Activated CD8-positive, alpha-beta memory T cell treated with anti-CD3 and anti-CD28 coated beads for 36 hours (primary cell): ENCODE measurements around the gene ANKRD9. TPM values are rescaled to one million over a fixed set of nuclear protein-coding genes. Genes with fewer than 3 reads are reported as not detected.

Experiments used
- CTCF ChIA-PET: fragments of 350-600 bp; sonication (Branson Sonifier 250); formaldehyde crosslinking; loops from one replicate; lab custom pipeline; 2021; ENCODE audit warnings: antibody characterized with exemption; lab: Charles Lee
- POLR2A ChIA-PET: fragments of 350-600 bp; sonication (Branson Sonifier 250); formaldehyde crosslinking; loops from one replicate; lab custom pipeline; 2021; ENCODE audit warnings: antibody characterized with exemption; lab: Charles Lee
- total RNA-seq, 2 experiments: library from RNA; stranded (reverse); gene quantifications; one replicate each; pipeline ENCODE4 v1.2.3, GENCODE V29; 2021

The ANKRD9 gene
- total RNA-seq, 2 experiments from 2014 or later = 11.8 to 15.2 TPM

- POLR2A ChIA-PET = interaction anchor here (0.5 kb wide), 1 partner anchor 10 kb away, joined by 3 read pairs; no protein-coding TSS in a partner anchor
- CTCF ChIA-PET = no interaction called here
Measured at GRCh38 chr14:102504328-102504999, 5.1 kb downstream of the ANKRD9 start.

- ChIA-PET CTCF (no interaction called here), POLR2A (no interaction called here)
Measured at GRCh38 chr14:102503641-102504327, 5.8 kb downstream of the ANKRD9 start.

GRCh38 chr14:102502571-102502970 lies 7.0 kb downstream of the ANKRD9 start:
- ChIA-PET POLR2A (no interaction called here), CTCF (interaction anchor here (0.7 to 1.6 kb wide), 2 partner anchors 14 to 222 kb away, joined by 3 read pairs; no protein-coding TSS in a partner anchor)

- POLR2A ChIA-PET = no interaction called here
- CTCF ChIA-PET = interaction anchor here (1.6 kb wide), 1 partner anchor 14 kb away, joined by 3 read pairs; no protein-coding TSS in a partner anchor
Measured at GRCh38 chr14:102501751-102502315, 7.7 kb downstream of the ANKRD9 start.

- ChIA-PET CTCF (interaction anchor here (0.8 to 1.2 kb wide), 2 partner anchors 8 to 62 kb away, joined by 3 to 4 read pairs; no protein-coding TSS in a partner anchor), POLR2A (no interaction called here)
Measured at GRCh38 chr14:102500713-102501112, 8.9 kb downstream of the ANKRD9 start.

- ChIA-PET CTCF (interaction anchor here (0.7 to 1.2 kb wide), 3 partner anchors 9 to 138 kb away, joined by 3 to 4 read pairs (median 3); no protein-coding TSS in a partner anchor), POLR2A (no interaction called here)
Measured at GRCh38 chr14:102500158-102500662, 9.4 kb downstream of the ANKRD9 start.

GRCh38 chr14:102499401-102500157 lies 10.0 kb downstream of the ANKRD9 start:
- POLR2A ChIA-PET = no interaction called here
- CTCF ChIA-PET = interaction anchor here (0.6 to 0.8 kb wide), 3 partner anchors 9 to 400 kb away, joined by 3 read pairs; no protein-coding TSS in a partner anchor

- ChIA-PET CTCF (interaction anchor here (0.6 to 0.8 kb wide), 2 partner anchors 60 to 401 kb away, joined by 3 read pairs; no protein-coding TSS in a partner anchor), POLR2A (no interaction called here)
Measured at GRCh38 chr14:102498678-102499265, 10.8 kb downstream of the ANKRD9 start.

- ChIA-PET CTCF (interaction anchor here (0.8 kb wide), 1 partner anchor 59 kb away, joined by 3 read pairs; no protein-coding TSS in a partner anchor), POLR2A (interaction anchor here (0.5 kb wide), 1 partner anchor 15 kb away, joined by 10 read pairs; no protein-coding TSS in a partner anchor)
Measured at GRCh38 chr14:102497998-102498677, 11.4 kb downstream of the ANKRD9 start.

- ChIA-PET CTCF (no interaction called here), POLR2A (no interaction called here)
Measured at GRCh38 chr14:102496958-102497744, 12.4 kb downstream of the ANKRD9 start.

- CTCF ChIA-PET = no interaction called here
Measured at GRCh38 chr14:102496331-102496691, 13.3 kb downstream of the ANKRD9 start.

GRCh38 chr14:102495491-102496330 lies 13.9 kb downstream of the ANKRD9 start:
- CTCF ChIA-PET = no interaction called here
- POLR2A ChIA-PET = no interaction called here

More at GRCh38 chr14:102496331-102496691, 13.3 kb downstream of the ANKRD9 start:
- POLR2A ChIA-PET = no interaction called here

- CTCF ChIA-PET = interaction anchor here (1.4 kb wide), 1 partner anchor 59 kb away, joined by 4 read pairs; no protein-coding TSS in a partner anchor
- POLR2A ChIA-PET = no interaction called here
Measured at GRCh38 chr14:102493585-102493984, 16.0 kb downstream of the ANKRD9 start.

- POLR2A ChIA-PET = no interaction called here
- CTCF ChIA-PET = interaction anchor here (1.4 kb wide), 1 partner anchor 58 kb away, joined by 4 read pairs; no protein-coding TSS in a partner anchor
Measured at GRCh38 chr14:102493096-102493495, 16.5 kb downstream of the ANKRD9 start.

- CTCF ChIA-PET = no interaction called here
- POLR2A ChIA-PET = no interaction called here
Measured at GRCh38 chr14:102492531-102492910, 17.1 kb downstream of the ANKRD9 start.

- ChIA-PET CTCF (no interaction called here), POLR2A (no interaction called here)
Measured at GRCh38 chr14:102491786-102492530, 17.6 kb downstream of the ANKRD9 start.
